Endothelial cell of umbilical vein (primary cell): Measurements from ENCODE around the gene DYNC2H1.

Experiments
- CTCF ChIP-seq, 2 donors: IDR thresholded peaks; 1 replicate in 1 of 2; 2 replicates in 1 of 2; pipeline ENCODE4 v1.5.1; 2011; ENCODE audit warnings: low read length in 2 of 2, mild to moderate bottlenecking in 2 of 2, moderate library complexity in 2 of 2, control low read depth in 1 of 2, inconsistent platforms in 1 of 2, low read depth in 1 of 2; ENCODE audit not compliant: insufficient read depth in 1 of 2; ENCODE audit errors: extremely low read depth in 1 of 2
- EZH2 ChIP-seq: IDR thresholded peaks from 2 replicates; pipeline ENCODE4 v1.6.1; 2012; ENCODE audit warnings: borderline replicate concordance, low read depth, mild to moderate bottlenecking, moderate library complexity, low read length, inconsistent platforms; ENCODE audit not compliant: severe bottlenecking
- FOS ChIP-seq: IDR thresholded peaks from 2 replicates; pipeline ENCODE4 v1.6.1; 2011; ENCODE audit warnings: mild to moderate bottlenecking, low read length, moderate library complexity, borderline replicate concordance; ENCODE audit not compliant: insufficient read depth
- GATA2 ChIP-seq: IDR thresholded peaks from 2 replicates; pipeline ENCODE4 v1.7.0; 2011; ENCODE audit warnings: low read depth, mild to moderate bottlenecking, moderate library complexity, mixed read lengths, low read length; ENCODE audit not compliant: insufficient read length, insufficient read depth
- JUN ChIP-seq: IDR thresholded peaks from 2 replicates; pipeline ENCODE4 v1.6.1; 2011; ENCODE audit warnings: borderline replicate concordance, low read depth; ENCODE audit not compliant: insufficient read length, insufficient read depth
- MAX ChIP-seq: IDR thresholded peaks from 2 replicates; pipeline ENCODE4 v1.6.1; 2011; ENCODE audit not compliant: insufficient read depth, insufficient read length
- POLR2A ChIP-seq: IDR thresholded peaks from 2 replicates; pipeline ENCODE4 v1.6.1; 2012; ENCODE audit warnings: low read depth, mild to moderate bottlenecking, control low read depth, low read length
- POLR2AphosphoS5 ChIP-seq: IDR thresholded peaks from 2 replicates; pipeline ENCODE4 v1.6.1; 2012; ENCODE audit warnings: low read depth, mild to moderate bottlenecking, control low read depth, low read length, moderate library complexity; ENCODE audit not compliant: insufficient read depth

DNA sequence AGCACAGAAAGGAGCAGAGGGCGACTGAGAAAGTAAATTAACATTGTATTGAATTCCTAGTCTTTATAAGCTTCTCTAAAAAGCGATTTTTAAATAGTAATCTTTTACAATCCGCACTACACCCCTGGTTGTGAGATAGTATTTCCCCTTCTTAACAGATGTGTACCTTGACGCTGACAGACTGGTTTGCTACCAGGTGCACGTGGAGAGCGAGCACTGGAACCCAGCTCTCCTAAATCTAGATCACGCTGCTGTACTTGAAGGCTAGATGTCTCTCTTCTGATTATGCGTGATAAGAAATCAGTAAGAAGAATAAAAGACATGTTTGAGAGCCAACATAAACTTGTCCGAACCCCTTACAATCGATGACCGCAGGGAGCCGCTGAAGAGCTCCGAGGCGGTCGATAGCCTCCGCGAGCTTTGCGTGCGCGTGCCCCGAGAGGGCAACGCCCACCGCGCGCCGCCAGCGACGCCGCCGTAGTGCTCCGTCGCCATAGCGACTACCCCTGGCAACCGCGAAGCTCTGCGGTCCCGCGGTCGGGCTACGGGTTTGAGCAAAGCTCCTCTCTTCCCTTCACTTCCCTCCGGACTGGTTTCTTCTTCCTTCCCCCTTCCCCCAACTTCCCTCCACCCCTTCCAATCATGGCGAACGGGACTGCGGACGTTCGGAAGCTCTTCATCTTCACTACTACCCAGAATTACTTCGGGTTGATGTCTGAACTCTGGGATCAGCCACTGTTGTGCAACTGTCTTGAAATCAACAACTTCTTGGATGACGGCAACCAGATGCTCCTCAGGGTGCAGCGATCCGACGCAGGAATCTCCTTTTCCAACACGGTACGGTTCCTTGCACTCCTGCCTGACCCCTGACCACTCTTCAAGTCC, at the start of gene DYNC2H1:
- TF ChIP-seq CTCF (IDR thresholded peaks at IDR 0.05; ENCODE audit: extremely low read depth in 1 of 2, insufficient read depth in 1 of 2, low read depth in 1 of 2, low read length in 2 of 2) (peak; percentile 39 to 66), POLR2A (peak; percentile 41), MAX (peak; percentile 57), POLR2AphosphoS5 (peak; percentile 67), JUN (no peak), EZH2 (no peak), FOS (no peak), GATA2 (peak; percentile 17)
